Measurements from ENCODE around the gene WDR91.
A peak's percentile ranks its signal among the peaks of the same experiment; 100 is the strongest.

WDR91 gene

GRCh38 chr7:135159359-135160085 lies 51.8 kb downstream of the WDR91 start:
- no peak for DNase-seq
- Mint-ChIP-seq H3K27me3 (no peaks in the 10 kb centered on the region), H3K4me1 (ENCODE audit: low read depth) (peaks cover 64% of the 10 kb centered on the region), H3K27ac (peak overlapping the region; percentile 92), H3K36me3 (ENCODE audit: low read depth) (peaks cover 96% of the 10 kb centered on the region), H3K9me3 (peaks cover 46% of the 10 kb centered on the region), H3K4me3 (no peak overlapping the region)

- Mint-ChIP-seq H3K36me3 (ENCODE audit: low read depth) (peaks cover 96% of the 10 kb centered on the region), H3K9me3 (peaks cover 52% of the 10 kb centered on the region), H3K27ac (peak overlapping the region; percentile 92), H3K4me3 (no peak overlapping the region), H3K27me3 (no peaks in the 10 kb centered on the region), H3K4me1 (ENCODE audit: low read depth) (peaks cover 67% of the 10 kb centered on the region)
- no peak for DNase-seq
Measured at GRCh38 chr7:135158874-135159273, 52.5 kb downstream of the WDR91 start.

GRCh38 chr7:135158141-135158655 lies 53.1 kb downstream of the WDR91 start:
- no peaks in the 10 kb centered on the region for H3K27me3 Mint-ChIP-seq

GRCh38 chr7:135156290-135156689 lies 55.0 kb downstream of the WDR91 start:
- Mint-ChIP-seq H3K27ac (no peak overlapping the region), H3K27me3 (no peaks in the 10 kb centered on the region), H3K36me3 (ENCODE audit: low read depth) (peaks cover 97% of the 10 kb centered on the region), H3K4me1 (ENCODE audit: low read depth) (peaks cover 66% of the 10 kb centered on the region), H3K4me3 (no peak overlapping the region), H3K9me3 (peaks cover 41% of the 10 kb centered on the region)
- DNase-seq = no peak

More at GRCh38 chr7:135158141-135158655, 53.1 kb downstream of the WDR91 start:
- no peak for DNase-seq
- Mint-ChIP-seq H3K4me3 (no peak overlapping the region), H3K27ac (peak overlapping the region; percentile 35), H3K9me3 (peaks cover 56% of the 10 kb centered on the region), H3K36me3 (ENCODE audit: low read depth) (peaks cover 96% of the 10 kb centered on the region), H3K4me1 (ENCODE audit: low read depth) (peaks cover 70% of the 10 kb centered on the region)

- no peak overlapping the region for H3K27ac Mint-ChIP-seq
- H3K4me1 Mint-ChIP-seq (ENCODE audit: low read depth) = peaks cover 66% of the 10 kb centered on the region
- no peak overlapping the region for H3K4me3 Mint-ChIP-seq
- no peak for DNase-seq
- peaks cover 92% of the 10 kb centered on the region for H3K36me3 Mint-ChIP-seq (ENCODE audit: low read depth)
- peaks cover 41% of the 10 kb centered on the region for H3K9me3 Mint-ChIP-seq
- no peaks in the 10 kb centered on the region for H3K27me3 Mint-ChIP-seq
Measured at GRCh38 chr7:135154734-135155133, 56.6 kb downstream of the WDR91 start.

- H3K4me3 Mint-ChIP-seq = no peak overlapping the region
- no peak overlapping the region for H3K27ac Mint-ChIP-seq
- H3K9me3 Mint-ChIP-seq = peaks cover 39% of the 10 kb centered on the region
- peaks cover 74% of the 10 kb centered on the region for H3K36me3 Mint-ChIP-seq (ENCODE audit: low read depth)
- H3K4me1 Mint-ChIP-seq (ENCODE audit: low read depth) = peaks cover 71% of the 10 kb centered on the region
- H3K27me3 Mint-ChIP-seq = no peaks in the 10 kb centered on the region
- DNase-seq = no peak
Measured at GRCh38 chr7:135152442-135152841, 58.9 kb downstream of the WDR91 start.

GRCh38 chr7:135151533-135151932 lies 59.8 kb downstream of the WDR91 start:
- Mint-ChIP-seq H3K27me3 (no peaks in the 10 kb centered on the region), H3K4me1 (ENCODE audit: low read depth) (peaks cover 74% of the 10 kb centered on the region), H3K9me3 (peaks cover 30% of the 10 kb centered on the region), H3K36me3 (ENCODE audit: low read depth) (peaks cover 65% of the 10 kb centered on the region), H3K4me3 (no peak overlapping the region), H3K27ac (peak overlapping the region; percentile 2)
- no peak for DNase-seq

- Mint-ChIP-seq H3K4me3 (no peak overlapping the region), H3K9me3 (peaks cover 26% of the 10 kb centered on the region), H3K36me3 (ENCODE audit: low read depth) (peaks cover 61% of the 10 kb centered on the region), H3K4me1 (ENCODE audit: low read depth) (peaks cover 78% of the 10 kb centered on the region), H3K27me3 (no peaks in the 10 kb centered on the region), H3K27ac (peak overlapping the region; percentile 2)
- no peak for DNase-seq
Measured at GRCh38 chr7:135151132-135151531, 60.2 kb downstream of the WDR91 start.

GRCh38 chr7:135150072-135150782 lies 61.1 kb downstream of the WDR91 start:
- no peaks in the 10 kb centered on the region for H3K27me3 Mint-ChIP-seq
- H3K27ac Mint-ChIP-seq = peak overlapping the region; percentile 59
- peaks cover 85% of the 10 kb centered on the region for H3K4me1 Mint-ChIP-seq (ENCODE audit: low read depth)
- no peak for DNase-seq
- peaks cover 52% of the 10 kb centered on the region for H3K36me3 Mint-ChIP-seq (ENCODE audit: low read depth)
- peaks cover 18% of the 10 kb centered on the region for H3K9me3 Mint-ChIP-seq
- peak overlapping the region; percentile 77 for H3K4me3 Mint-ChIP-seq

- peak within 1 kb of the TSS; percentile 91 for H3K27ac Mint-ChIP-seq
- H3K4me3 Mint-ChIP-seq = peak within 1 kb of the TSS; percentile 77
- DNase-seq = peak; percentile 68
- H3K9me3 Mint-ChIP-seq = no peaks in the 10 kb centered on the region
- H3K4me1 Mint-ChIP-seq (ENCODE audit: low read depth) = peaks cover 75% of the 10 kb centered on the region
- no peaks in the 10 kb centered on the region for H3K27me3 Mint-ChIP-seq
- H3K36me3 Mint-ChIP-seq (ENCODE audit: low read depth) = peaks cover 31% of the 10 kb centered on the region
Measured at GRCh38 chr7:135147899-135148721, 63.2 kb downstream of the WDR91 start, which contains the start of gene TMEM140. TMEM140 (plus strand) TSS chr7:135148072; CDS start chr7:135164442, 16,370 bp downstream.

GRCh38 chr7:135147341-135147898 lies 63.9 kb downstream of the WDR91 start:
- Mint-ChIP-seq H3K4me1 (ENCODE audit: low read depth) (peaks cover 72% of the 10 kb centered on the region), H3K36me3 (ENCODE audit: low read depth) (peaks cover 24% of the 10 kb centered on the region), H3K27me3 (no peaks in the 10 kb centered on the region), H3K4me3 (peak overlapping the region; percentile 77), H3K9me3 (no peaks in the 10 kb centered on the region), H3K27ac (peak overlapping the region; percentile 91)
- DNase-seq = peak; percentile 42

- Mint-ChIP-seq H3K4me3 (no peak overlapping the region), H3K4me1 (ENCODE audit: low read depth) (peaks cover 44% of the 10 kb centered on the region), H3K27ac (no peak overlapping the region), H3K36me3 (ENCODE audit: low read depth) (peaks cover 10% of the 10 kb centered on the region), H3K9me3 (peaks cover 4% of the 10 kb centered on the region), H3K27me3 (no peaks in the 10 kb centered on the region)
- no peak for DNase-seq
Measured at GRCh38 chr7:135143885-135144668, 67.2 kb downstream of the WDR91 start.

Measured in activated T-cell treated with anti-CD3 and anti-CD28 coated beads, Interleukin-2, amount 50 U/mL, for 24 hours (primary cell).